CD4-positive, alpha-beta T cell treated with Interleukin-17A for 1 hour (primary cell): ENCODE measurements around the gene SYT14.
A peak's percentile ranks its signal among the peaks of the same experiment; 100 is the strongest.
"Not testable (repeated sequence)": the region's sequence is repeated elsewhere in the genome, so short reads cannot be mapped to it uniquely, and the experiment has no call there.

ENCODE experiments used
- DNase-seq: peaks from one replicate; pipeline ENCODE4 v3.0.0-alpha.2; 2020

SYT14 gene

GRCh38 chr1:210124736-210125135 is 186.7 kb downstream of the SYT14 start:
- DNase-seq: no peak

- DNase-seq: no peak
These were observed 187.1 kb downstream of the SYT14 start for GRCh38 chr1:210125143-210125542.

GRCh38 chr1:210129092-210129491 is 191.1 kb downstream of the SYT14 start:
- DNase-seq: no peak

GRCh38 chr1:210129759-210130158 is 191.7 kb downstream of the SYT14 start:
- no peak for DNase-seq

GRCh38 chr1:210132582-210132981 is 194.6 kb downstream of the SYT14 start:
- no peak for DNase-seq

- peak; percentile 36 for DNase-seq
These were observed 205.5 kb downstream of the SYT14 start for GRCh38 chr1:210143465-210144062.

GRCh38 chr1:210144736-210145135 is 206.7 kb downstream of the SYT14 start:
- no peak for DNase-seq

- DNase-seq: no peak
These were observed 213.1 kb downstream of the SYT14 start for GRCh38 chr1:210151052-210151672.

GRCh38 chr1:210159211-210159610 is 221.2 kb downstream of the SYT14 start:
- DNase-seq: no peak

GRCh38 chr1:210170220-210170619 is 232.2 kb downstream of the SYT14 start:
- DNase-seq: no peak

GRCh38 chr1:210174133-210174532 is 236.1 kb downstream of the SYT14 start:
- DNase-seq: no peak

GRCh38 chr1:210185063-210185462 is 247.0 kb downstream of the SYT14 start:
- no peak for DNase-seq

- DNase-seq: not testable (repeated sequence)
These were observed 250.0 kb downstream of the SYT14 start for GRCh38 chr1:210187849-210188606.

- no peak for DNase-seq
These were observed 251.4 kb downstream of the SYT14 start for GRCh38 chr1:210189426-210189825.

GRCh38 chr1:210195635-210196160 is 257.7 kb downstream of the SYT14 start:
- DNase-seq: no peak

- DNase-seq: not testable (repeated sequence)
These were observed 258.2 kb downstream of the SYT14 start for GRCh38 chr1:210196266-210196665.

GRCh38 chr1:210198840-210199239 is 260.8 kb downstream of the SYT14 start:
- DNase-seq: no peak

- no peak for DNase-seq
These were observed 262.2 kb downstream of the SYT14 start for GRCh38 chr1:210200124-210200736.

- DNase-seq: no peak
These were observed 263.7 kb downstream of the SYT14 start for GRCh38 chr1:210201681-210202080.

GRCh38 chr1:210207597-210208450 is 269.8 kb downstream of the SYT14 start:
- no peak for DNase-seq

- no peak for DNase-seq
These were observed 275.3 kb downstream of the SYT14 start for GRCh38 chr1:210213335-210213734.
